NCI-H748 treated with DMSO at 0.1 percent for 48 hours (cell line): ENCODE measurements around the gene PRDM10.

ENCODE experiments used
- DNase-seq: peaks from one replicate; lab custom pipeline; 2025; lab: John Stamatoyannopoulos, UW

Gene PRDM10

GRCh38 chr11:129946965-129947364 lies 55.7 kb downstream of the PRDM10 start:
- no peak for DNase-seq

- no peak for DNase-seq
Measured at GRCh38 chr11:129946256-129946655, 56.4 kb downstream of the PRDM10 start.

DNA sequence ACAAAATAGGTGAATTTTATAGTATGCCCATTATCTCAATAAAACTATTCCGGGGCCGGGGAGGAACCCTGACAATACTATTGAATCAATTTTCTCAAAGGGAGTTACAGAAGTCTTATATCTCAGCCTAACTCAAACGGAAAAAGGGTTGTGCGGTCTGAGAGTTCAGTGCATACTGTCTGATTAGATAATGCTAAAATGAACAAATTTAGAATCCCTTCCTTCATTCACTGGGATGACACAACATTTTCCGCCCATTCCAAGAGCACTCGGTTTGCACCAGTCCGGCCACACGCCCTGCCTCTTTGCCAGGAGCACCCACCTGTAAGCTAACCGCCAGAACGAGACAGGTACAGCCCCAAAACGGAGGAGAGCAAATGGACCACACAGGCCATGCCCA lies 57.3 kb downstream of the PRDM10 start:
- no peak for DNase-seq

GRCh38 chr11:129944696-129945095 lies 57.9 kb downstream of the PRDM10 start:
- no peak for DNase-seq

- no peak for DNase-seq
Measured at GRCh38 chr11:129943036-129943435, 59.6 kb downstream of the PRDM10 start.

DNA sequence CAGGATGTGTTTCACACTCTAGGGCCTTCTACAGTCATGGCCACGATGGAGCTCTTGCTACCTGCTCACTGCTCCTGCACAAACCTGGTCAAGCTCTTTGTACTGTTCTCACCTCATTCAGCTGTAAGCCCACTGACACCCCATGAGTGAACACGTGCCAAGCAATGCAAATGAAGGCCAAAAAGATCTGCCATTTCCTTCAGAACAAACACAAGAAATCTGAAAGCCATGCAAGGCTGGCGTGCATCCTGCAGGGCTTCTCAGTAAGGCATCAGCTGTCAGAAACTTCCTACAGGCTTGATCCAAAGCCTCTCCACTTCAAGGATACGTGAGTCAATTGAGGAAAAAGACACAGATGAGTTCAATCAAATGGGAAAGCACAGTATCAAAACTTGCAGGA lies 63.1 kb downstream of the PRDM10 start:
- DNase-seq = no peak

- DNase-seq = no peak
Measured at GRCh38 chr11:129938764-129939163, 63.9 kb downstream of the PRDM10 start.

DNA sequence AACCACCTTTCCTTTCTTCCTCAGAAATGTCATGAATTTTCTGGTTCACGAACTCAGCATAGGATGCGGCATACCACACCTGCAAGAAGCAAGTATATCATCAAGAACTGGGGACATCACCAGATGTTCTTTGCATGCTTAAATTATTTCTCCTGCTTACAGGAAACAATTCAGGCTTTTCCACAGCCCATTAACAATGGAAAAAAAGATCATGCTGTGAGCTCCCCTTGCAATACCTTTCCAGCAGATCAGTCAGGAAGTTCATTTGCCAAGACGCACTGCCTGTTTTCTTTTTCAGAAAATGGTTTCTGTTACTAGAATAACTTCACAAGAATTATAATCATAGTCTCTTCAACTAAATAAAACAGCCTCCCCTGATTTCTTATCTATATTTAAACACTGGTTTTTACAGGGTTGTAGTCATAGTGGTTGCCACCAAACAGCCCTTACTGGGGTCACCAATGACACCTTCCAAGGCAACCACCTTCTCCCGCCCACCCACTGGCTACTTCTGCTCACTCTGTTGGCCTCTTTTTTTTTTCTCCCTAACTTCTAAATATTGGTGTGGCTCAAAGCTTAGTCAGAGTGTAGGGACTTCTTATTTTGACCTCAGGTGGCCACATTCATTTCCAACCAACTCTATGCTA lies 64.9 kb downstream of the PRDM10 start:
- no peak for DNase-seq

DNA sequence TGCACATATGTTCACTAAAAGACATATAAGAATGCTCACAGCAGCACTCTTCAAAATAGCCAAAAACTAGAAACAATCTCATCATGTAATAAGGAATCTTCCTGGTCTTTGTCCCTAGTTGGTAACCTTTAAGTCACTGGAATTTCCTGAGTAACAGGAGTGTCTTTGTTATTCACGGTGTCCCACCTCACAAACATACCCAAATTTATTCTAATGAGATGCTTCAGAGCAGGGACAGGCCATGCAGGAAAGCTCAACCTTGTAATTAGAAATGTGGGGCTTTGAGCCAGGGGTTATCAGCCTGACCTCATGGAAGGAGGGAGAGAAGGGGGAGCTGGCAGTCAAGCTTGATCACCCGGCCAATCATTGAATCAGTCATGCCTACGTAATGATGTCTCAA lies 66.9 kb downstream of the PRDM10 start:
- no peak for DNase-seq

GRCh38 chr11:129933891-129934290 lies 68.7 kb downstream of the PRDM10 start:
- no peak for DNase-seq

DNA sequence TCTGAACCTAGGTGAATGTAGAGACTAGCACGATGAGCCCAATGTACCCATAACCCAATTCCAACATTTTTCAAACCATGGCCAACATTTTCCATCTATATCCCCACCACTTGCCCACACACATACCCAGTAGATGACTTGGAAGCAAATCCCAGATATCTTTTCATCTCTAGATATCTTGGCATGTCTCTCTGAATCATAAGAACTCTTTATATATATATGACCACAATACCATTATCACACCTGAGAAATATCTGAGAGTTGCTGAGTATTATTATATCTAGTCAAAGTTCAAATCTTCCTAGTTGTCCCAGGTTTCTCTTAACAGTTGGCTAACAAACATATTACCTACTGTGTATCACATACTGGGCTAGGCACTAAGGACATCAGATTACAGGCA lies 69.4 kb downstream of the PRDM10 start:
- no peak for DNase-seq

- no peak for DNase-seq
Measured at GRCh38 chr11:129932381-129933067, 70.1 kb downstream of the PRDM10 start.

- no peak for DNase-seq
Measured at GRCh38 chr11:129930743-129931142, 71.9 kb downstream of the PRDM10 start.

DNA sequence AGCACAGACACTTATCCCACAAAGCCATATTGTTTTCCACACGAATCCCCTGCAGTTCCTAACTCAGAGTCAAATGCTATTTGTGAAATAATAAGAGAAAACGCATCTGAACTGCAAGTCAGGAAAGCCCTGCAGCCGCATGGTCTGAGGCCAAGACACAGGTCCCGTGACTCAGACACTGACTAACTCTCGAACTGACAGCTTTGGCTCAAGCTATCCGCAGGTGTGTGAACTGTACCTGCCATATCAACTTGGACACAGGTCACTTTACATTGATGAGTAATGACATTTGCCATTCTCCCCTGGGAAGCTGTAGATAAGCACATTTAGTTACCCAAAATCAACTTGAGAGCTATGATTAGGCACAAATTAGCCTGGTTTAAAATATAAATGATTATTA lies 72.3 kb downstream of the PRDM10 start:
- DNase-seq = no peak

DNA sequence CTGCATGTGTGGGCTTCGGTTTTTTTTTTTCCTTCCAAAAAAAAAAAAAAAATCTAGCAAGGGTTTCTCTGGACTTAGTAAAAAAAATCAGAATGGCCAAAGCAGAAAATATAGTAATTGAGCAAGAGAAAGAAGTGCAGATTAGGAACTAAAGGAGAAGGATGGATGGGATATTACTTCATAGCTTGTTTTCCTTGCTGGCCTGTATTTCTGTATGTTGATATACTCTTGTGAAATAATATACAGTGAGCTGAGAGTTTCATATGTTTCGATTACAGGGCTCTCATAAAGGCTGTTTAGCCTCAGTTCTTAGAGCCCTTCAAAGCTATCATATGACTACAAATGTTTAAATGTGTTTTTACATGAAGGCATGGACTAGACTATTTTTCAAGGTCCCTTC lies 72.9 kb downstream of the PRDM10 start:
- DNase-seq = no peak

DNA sequence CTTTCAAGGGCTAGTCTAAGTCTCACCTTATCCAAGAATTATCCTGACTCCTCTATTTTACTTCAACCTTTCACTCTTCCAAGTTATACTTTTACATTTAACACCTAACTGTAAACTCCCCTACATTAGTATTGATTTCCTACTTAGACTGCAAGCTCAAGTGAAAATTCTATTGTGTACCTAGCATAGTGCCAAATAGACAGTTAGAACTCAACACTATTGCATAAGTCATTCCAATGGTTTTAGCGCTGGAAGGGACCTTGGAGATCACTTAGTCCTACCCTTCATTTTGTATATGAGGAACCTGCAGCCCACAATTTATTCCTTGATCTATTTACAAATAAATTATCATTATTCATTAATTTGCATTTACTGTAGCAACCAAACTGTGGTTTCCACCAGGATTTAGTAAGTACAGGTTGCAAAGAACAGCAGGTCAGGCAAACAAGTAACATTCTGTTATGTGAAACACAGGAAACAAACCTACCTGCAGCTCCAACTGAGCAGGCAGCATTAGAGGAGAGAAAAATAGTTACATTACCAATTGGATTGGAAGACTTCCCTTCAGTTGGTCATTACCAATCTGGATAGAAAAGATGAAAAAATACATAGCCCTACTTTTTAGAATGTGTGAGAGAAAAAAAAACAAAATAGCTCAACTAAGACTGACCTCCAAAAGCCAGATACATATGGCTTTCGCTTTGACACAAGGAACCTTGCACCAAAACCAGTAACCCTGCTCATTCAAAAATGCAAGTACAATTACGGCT lies 73.5 kb downstream of the PRDM10 start:
- no peak for DNase-seq

DNA sequence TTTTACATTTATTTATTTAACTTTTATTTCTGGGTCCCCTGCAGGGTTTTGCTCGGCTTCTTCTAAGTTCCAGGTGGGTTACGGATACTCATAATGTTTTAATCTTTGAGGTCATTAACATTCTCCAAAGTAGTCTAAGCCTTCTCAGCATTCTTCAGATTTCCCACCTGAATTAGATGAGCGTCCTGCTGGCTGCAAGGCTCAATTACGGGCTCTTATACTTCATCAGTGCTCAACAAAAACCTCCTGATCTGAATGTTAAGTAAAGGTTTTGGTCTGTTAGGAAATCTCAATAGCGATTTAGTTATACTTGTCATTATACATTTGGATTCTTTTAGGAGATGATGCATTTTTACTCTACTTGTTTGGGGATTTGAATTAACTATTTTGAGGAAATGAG lies 80.0 kb downstream of the PRDM10 start:
- no peak for DNase-seq

GRCh38 chr11:129918361-129918760 lies 84.3 kb downstream of the PRDM10 start:
- DNase-seq = no peak

DNA sequence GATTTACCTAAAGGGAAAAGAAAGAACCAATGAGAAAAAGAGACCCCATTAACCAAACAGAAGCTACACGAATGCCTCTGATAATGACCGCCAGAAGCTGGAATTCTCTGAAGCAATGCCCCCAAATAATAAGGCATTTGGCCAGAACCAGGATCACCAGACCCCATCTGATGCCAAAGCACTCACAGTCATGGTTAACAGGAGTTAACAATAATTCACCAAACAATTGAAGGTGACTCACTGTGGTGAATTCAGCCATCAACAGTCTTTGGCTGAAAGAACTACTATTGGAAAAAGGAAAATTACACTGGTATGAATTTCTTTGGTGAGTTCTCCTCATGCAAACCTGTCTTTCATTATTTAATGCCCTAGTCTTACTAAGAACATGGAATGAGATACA lies 85.4 kb downstream of the PRDM10 start:
- no peak for DNase-seq

- DNase-seq = no peak
Measured at GRCh38 chr11:129911298-129911697, 91.3 kb downstream of the PRDM10 start.

DNA sequence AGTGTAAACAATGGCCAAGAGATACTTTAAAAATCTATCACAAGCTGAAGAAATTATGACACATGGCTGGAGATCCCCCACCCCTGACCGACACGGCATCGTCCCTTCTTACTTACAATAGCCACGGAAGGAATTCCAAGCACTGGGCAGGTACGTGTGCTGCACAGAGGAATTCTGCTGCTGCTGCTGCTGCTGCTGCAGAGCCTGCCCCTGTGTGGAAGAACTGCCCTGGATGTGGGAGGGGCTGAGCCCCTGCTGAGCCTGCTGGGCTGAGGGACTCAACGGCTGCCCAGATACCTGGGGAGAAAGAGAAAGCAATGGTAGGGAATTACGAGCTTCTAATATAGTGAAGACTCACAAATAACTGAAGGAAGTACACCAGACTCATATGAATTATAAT lies 92.3 kb downstream of the PRDM10 start:
- no peak for DNase-seq

- DNase-seq = no peak
Measured at GRCh38 chr11:129905402-129905801, 97.2 kb downstream of the PRDM10 start.

- no peak for DNase-seq
Measured at GRCh38 chr11:129896062-129896461, 106.6 kb downstream of the PRDM10 start.
